Caco-2 (cell line): Measurements from ENCODE around the gene FHOD3. TPM values are rescaled to one million over a fixed set of nuclear protein-coding genes. Genes with fewer than 3 reads are reported as not detected.

Experiments
- BruUV-seq: library from RNA; stranded (reverse); fragments of 400-500 nt; replicated peaks from 2 replicates; lab custom pipeline; 2021; lab: Mats Ljungman, UMichigan
- CTCF ChIA-PET: fragments of 300-600 bp; sonication (Branson Sonifier 250); formaldehyde crosslinking; loops from one replicate; lab custom pipeline; 2022; ENCODE audit warnings: antibody characterized with exemption; lab: Charles Lee
- POLR2A ChIA-PET: fragments of 300-600 bp; sonication (Branson Sonifier 250); formaldehyde crosslinking; loops from one replicate; lab custom pipeline; 2022; ENCODE audit warnings: antibody characterized with exemption; lab: Charles Lee
- DNase-seq, 2 experiments: peaks; one replicate each; pipeline versions ENCODE4 v3.0.0 to v3.0.0-alpha.2; 2020 to 2022
- H3K27me3 ChIP-seq: replicated peaks from 2 replicates; pipeline ENCODE4 v1.6.0; 2011; ENCODE audit warnings: low read length; ENCODE audit not compliant: control insufficient read depth, insufficient read depth
- H3K36me3 ChIP-seq: 2 replicates; pipeline ENCODE4 v1.5.1; 2011; ENCODE audit warnings: low read length; ENCODE audit not compliant: control insufficient read depth, insufficient read depth
- H3K4me1 ChIP-seq: fragments of 250-450 bp; sonication (Bioruptor Pico); 2 replicates; pipeline ENCODE4 v1.5.1; 2020; ENCODE audit warnings: mild to moderate bottlenecking
- H3K4me3 ChIP-seq: 2 replicates; pipeline ENCODE4 v1.5.1; 2011; ENCODE audit warnings: low read depth, mild to moderate bottlenecking, control low read depth, low read length
- H3K9me3 ChIP-seq: fragments of 250-450 bp; sonication (Bioruptor Pico); 2 replicates; pipeline ENCODE4 v1.5.1; 2020; ENCODE audit warnings: mild to moderate bottlenecking, moderate library complexity
- H3K27ac Mint-ChIP-seq: one replicate; pipeline ENCODE4 v1.8.0; 2022; ENCODE audit warnings: mixed read lengths; ENCODE audit not compliant: unreplicated experiment
- H3K27me3 Mint-ChIP-seq: one replicate; pipeline ENCODE4 v1.8.0; 2022; ENCODE audit warnings: mixed read lengths; ENCODE audit not compliant: insufficient read depth, unreplicated experiment
- H3K36me3 Mint-ChIP-seq: one replicate; pipeline ENCODE4 v1.8.0; 2022; ENCODE audit warnings: mild to moderate bottlenecking, mixed read lengths; ENCODE audit not compliant: insufficient read depth, unreplicated experiment
- H3K4me1 Mint-ChIP-seq: one replicate; pipeline ENCODE4 v1.8.0; 2022; ENCODE audit warnings: low read depth, mixed read lengths; ENCODE audit not compliant: unreplicated experiment
- H3K4me3 Mint-ChIP-seq: one replicate; pipeline ENCODE4 v1.8.0; 2022; ENCODE audit warnings: mild to moderate bottlenecking, moderate library complexity, mixed read lengths; ENCODE audit not compliant: unreplicated experiment
- H3K9me3 Mint-ChIP-seq: one replicate; pipeline ENCODE4 v1.8.0; 2022; ENCODE audit warnings: mixed read lengths; ENCODE audit not compliant: unreplicated experiment
- intact Hi-C: fragments of 100-400 bp; cut with micrococcal nuclease; formaldehyde crosslinking; loops from one replicate; pipeline ENCODE4 v1.10.0; 2022; ENCODE audit not compliant: unreplicated experiment
- total RNA-seq: library from RNA; stranded (reverse); gene quantifications from 2 replicates; pipeline ENCODE4 v1.2.3, GENCODE V29; 2022
- TF ChIP-seq, protein P1 (sequence below), 2 experiments: fragments of 200-600 bp in 1 of 2; IDR thresholded peaks; 1 replicate in 1 of 2; 2 replicates in 1 of 2; pipeline versions ENCODE4 v1.5.1 to v1.8.0; 2011 to 2022; ENCODE audit warnings: antibody characterized with exemption in 1 of 2, control low read depth in 1 of 2, inconsistent platforms in 1 of 2, low read depth in 1 of 2, low read length in 1 of 2, mild to moderate bottlenecking in 1 of 2, moderate library complexity in 1 of 2; ENCODE audit not compliant: insufficient read depth in 1 of 2, severe bottlenecking in 1 of 2, unreplicated experiment in 1 of 2

The FHOD3 gene
- total RNA-seq, 1 experiment from 2014 or later: not detected

DNA sequence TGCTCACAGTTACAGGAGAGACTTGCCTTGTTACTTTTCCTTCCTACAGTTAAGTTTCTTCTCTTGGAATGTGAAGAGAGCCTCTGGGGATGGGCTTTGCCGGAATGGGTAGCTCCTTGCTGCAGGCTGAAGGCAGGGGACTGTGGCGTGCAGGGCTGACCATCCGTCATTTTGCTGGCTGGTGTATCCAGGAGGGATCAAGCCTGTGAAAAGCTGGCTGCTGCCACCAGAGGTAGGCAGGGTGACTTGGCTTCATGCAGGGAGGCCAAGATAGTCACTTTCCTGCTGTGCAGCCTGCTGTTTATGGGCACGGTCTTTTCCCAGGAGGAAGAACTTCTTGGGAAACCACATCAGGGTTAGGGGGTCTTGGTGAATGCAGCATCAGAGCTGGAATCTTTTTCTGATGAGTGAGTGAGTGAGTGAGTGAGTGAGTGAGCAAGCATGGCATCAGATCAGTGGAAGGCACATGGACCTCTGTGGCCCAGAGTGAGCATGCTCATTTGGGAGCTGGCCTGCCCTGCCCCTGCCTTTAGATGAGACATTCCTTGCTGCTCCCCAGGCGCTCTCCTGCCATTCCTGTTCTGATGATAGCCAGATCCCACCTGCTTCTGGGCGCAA, 33.0 kb downstream of the FHOD3 start:
- no peak overlapping the region for H3K4me3 Mint-ChIP-seq
- POLR2A ChIA-PET: no interaction called here
- no peaks in the 10 kb centered on the region for H3K36me3 Mint-ChIP-seq
- no peaks in the 10 kb centered on the region for H3K9me3 Mint-ChIP-seq
- H3K4me1 ChIP-seq: no peaks in the 10 kb centered on the region
- no peaks in the 10 kb centered on the region for H3K36me3 ChIP-seq
- TF ChIP-seq, protein P1, sequence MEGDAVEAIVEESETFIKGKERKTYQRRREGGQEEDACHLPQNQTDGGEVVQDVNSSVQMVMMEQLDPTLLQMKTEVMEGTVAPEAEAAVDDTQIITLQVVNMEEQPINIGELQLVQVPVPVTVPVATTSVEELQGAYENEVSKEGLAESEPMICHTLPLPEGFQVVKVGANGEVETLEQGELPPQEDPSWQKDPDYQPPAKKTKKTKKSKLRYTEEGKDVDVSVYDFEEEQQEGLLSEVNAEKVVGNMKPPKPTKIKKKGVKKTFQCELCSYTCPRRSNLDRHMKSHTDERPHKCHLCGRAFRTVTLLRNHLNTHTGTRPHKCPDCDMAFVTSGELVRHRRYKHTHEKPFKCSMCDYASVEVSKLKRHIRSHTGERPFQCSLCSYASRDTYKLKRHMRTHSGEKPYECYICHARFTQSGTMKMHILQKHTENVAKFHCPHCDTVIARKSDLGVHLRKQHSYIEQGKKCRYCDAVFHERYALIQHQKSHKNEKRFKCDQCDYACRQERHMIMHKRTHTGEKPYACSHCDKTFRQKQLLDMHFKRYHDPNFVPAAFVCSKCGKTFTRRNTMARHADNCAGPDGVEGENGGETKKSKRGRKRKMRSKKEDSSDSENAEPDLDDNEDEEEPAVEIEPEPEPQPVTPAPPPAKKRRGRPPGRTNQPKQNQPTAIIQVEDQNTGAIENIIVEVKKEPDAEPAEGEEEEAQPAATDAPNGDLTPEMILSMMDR (IDR thresholded peaks at IDR 0.05; ENCODE audit: insufficient read depth in 1 of 2, low read depth in 1 of 2, low read length in 1 of 2, severe bottlenecking in 1 of 2, unreplicated experiment in 1 of 2): no peak
- no peaks in the 10 kb centered on the region for H3K27me3 ChIP-seq
- CTCF ChIA-PET: no interaction called here
- no peak for DNase-seq
- H3K4me3 ChIP-seq: no peak overlapping the region
- no TSS peak for BruUV-seq
- no peaks in the 10 kb centered on the region for H3K9me3 ChIP-seq
- H3K4me1 Mint-ChIP-seq: no peaks in the 10 kb centered on the region
- intact Hi-C loops: no loop called here
- H3K27ac Mint-ChIP-seq: no peak overlapping the region
- H3K27me3 Mint-ChIP-seq: peaks cover 11% of the 10 kb centered on the region

DNA sequence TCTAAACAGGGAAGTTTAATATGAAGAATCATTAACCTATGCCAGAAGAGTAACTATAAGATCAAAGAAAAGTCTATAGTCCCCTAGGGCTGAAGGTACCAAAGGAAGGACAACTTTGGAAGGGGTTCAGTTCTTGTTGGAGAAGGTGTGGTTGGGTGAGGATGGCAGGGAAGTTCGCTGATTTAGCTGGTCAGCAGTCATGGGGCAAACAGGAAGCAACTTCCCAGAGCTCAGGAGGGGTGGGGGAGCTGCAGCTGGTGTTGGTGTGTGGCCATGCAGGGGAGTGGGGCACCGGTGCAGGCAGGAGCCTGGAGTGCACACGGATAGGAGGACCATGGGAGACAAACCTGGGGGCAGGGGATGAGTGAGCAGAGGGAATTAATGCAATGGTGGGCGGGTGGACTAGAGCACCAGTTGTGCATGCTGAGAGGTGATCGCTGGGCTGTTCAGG, 34.0 kb downstream of the FHOD3 start:
- BruUV-seq: no TSS peak
- no peaks in the 10 kb centered on the region for H3K36me3 Mint-ChIP-seq
- no peak overlapping the region for H3K27ac Mint-ChIP-seq
- Histone ChIP-seq H3K4me3 (no peak overlapping the region), H3K27me3 (no peaks in the 10 kb centered on the region), H3K9me3 (no peaks in the 10 kb centered on the region), H3K4me1 (no peaks in the 10 kb centered on the region), H3K36me3 (no peaks in the 10 kb centered on the region)
- TF ChIP-seq, protein P1 (IDR thresholded peaks at IDR 0.05; ENCODE audit: insufficient read depth in 1 of 2, low read depth in 1 of 2, low read length in 1 of 2, severe bottlenecking in 1 of 2, unreplicated experiment in 1 of 2): no peak
- CTCF ChIA-PET: no interaction called here
- POLR2A ChIA-PET: no interaction called here
- no peaks in the 10 kb centered on the region for H3K4me1 Mint-ChIP-seq
- DNase-seq: no peak
- H3K9me3 Mint-ChIP-seq: no peaks in the 10 kb centered on the region
- peaks cover 11% of the 10 kb centered on the region for H3K27me3 Mint-ChIP-seq
- no peak overlapping the region for H3K4me3 Mint-ChIP-seq
- intact Hi-C loops: no loop called here

DNA sequence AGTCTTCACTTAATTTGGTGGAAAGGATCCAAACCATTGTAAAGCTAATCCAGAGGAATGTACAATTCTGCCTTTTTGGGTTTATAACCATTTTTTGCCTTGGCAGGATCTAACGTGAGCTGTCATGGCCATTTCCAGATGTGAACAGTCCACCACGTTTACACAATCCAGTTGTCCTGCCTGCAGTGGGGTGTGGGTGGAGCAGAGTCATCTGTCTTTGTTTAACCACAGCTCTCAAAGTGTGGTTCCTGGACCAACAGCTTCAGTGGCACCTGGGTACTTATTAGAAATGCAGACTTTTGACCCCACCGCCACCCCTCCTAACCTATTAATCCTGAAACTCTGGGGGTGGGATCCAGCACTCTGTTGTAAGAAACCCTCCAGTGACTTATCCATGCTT, 35.9 kb downstream of the FHOD3 start:
- BruUV-seq: no TSS peak
- no peaks in the 10 kb centered on the region for H3K4me1 Mint-ChIP-seq

More for the DNA sequence above, 35.9 kb downstream of the FHOD3 start:
- Mint-ChIP-seq H3K4me3 (no peak overlapping the region), H3K9me3 (no peaks in the 10 kb centered on the region), H3K36me3 (no peaks in the 10 kb centered on the region), H3K27me3 (peaks cover 5% of the 10 kb centered on the region), H3K27ac (no peak overlapping the region)
- POLR2A ChIA-PET: no interaction called here
- CTCF ChIA-PET: no interaction called here
- no peaks in the 10 kb centered on the region for H3K9me3 ChIP-seq
- intact Hi-C loops: no loop called here
- no peaks in the 10 kb centered on the region for H3K27me3 ChIP-seq
- H3K4me1 ChIP-seq: no peaks in the 10 kb centered on the region
- no peaks in the 10 kb centered on the region for H3K36me3 ChIP-seq
- no peak overlapping the region for H3K4me3 ChIP-seq
- TF ChIP-seq, protein P1 (IDR thresholded peaks at IDR 0.05; ENCODE audit: insufficient read depth in 1 of 2, low read depth in 1 of 2, low read length in 1 of 2, severe bottlenecking in 1 of 2, unreplicated experiment in 1 of 2): no peak
- DNase-seq: no peak
